AG04449 (cell line): ENCODE measurements around the gene C16orf74.

Experiments used
- CTCF ChIA-PET: fragments of 350-600 bp; formaldehyde crosslinking; extraction: SDS; loops from one replicate; lab custom pipeline; 2021; ENCODE audit warnings: antibody characterized with exemption; lab: Yijun Ruan, JAX
- POLR2A ChIA-PET: fragments of 400-600, 350-600 bp; formaldehyde crosslinking; extraction: SDS; loops from one replicate; lab custom pipeline; 2020; ENCODE audit warnings: antibody characterized with exemption, inconsistent platforms; lab: Yijun Ruan, JAX
- DNase-seq: peaks from one replicate; pipeline ENCODE4 v3.0.0-alpha.2; 2010; ENCODE audit warnings: low read depth, low spot score
- H3K4me3 ChIP-seq: 2 replicates; pipeline ENCODE4 v1.5.1; 2011; ENCODE audit warnings: low read depth, mild to moderate bottlenecking, control low read depth, low read length
- CTCF ChIP-seq: IDR thresholded peaks from one replicate; pipeline ENCODE4 v1.5.1; 2011; ENCODE audit warnings: mild to moderate bottlenecking, moderate library complexity, low read length, control low read depth, inconsistent platforms; ENCODE audit not compliant: insufficient read depth; ENCODE audit errors: missing control alignments

Gene C16orf74

DNA sequence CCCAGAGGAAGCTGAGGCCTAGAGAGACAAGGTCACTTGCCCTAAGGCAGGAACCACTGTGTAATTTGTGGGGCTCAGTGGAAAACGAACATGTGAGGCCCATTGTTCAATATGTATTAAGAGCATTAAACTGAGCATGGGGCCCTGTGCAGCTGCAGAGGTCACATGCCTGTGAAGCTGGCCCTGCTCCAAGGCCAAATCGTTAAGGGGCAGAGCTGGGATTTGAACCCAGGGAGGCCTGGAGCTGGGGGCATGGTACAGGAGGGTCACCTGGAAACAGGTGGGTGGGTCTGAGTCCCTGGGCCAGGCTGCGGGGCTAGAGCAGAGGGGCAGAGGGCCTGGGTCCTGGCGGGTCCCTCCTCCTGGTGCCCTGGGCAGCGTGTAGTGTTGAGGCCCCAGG is 19.7 kb downstream of the C16orf74 start:
- no peak for TF ChIP-seq CTCF
- no peak overlapping the region for H3K4me3 ChIP-seq
- CTCF ChIA-PET = interaction anchor here (4.2 kb wide), 1 partner anchor 13 kb away, joined by 31 read pairs; no protein-coding TSS in a partner anchor
- no peak for DNase-seq
- POLR2A ChIA-PET = no interaction called here

- H3K4me3 ChIP-seq = no peak overlapping the region
- DNase-seq = no peak
- CTCF ChIA-PET = interaction anchor here (1.0 to 4.2 kb wide), 2 partner anchors 12 to 19 kb away, joined by 3 to 31 read pairs; no protein-coding TSS in a partner anchor
- no peak for TF ChIP-seq CTCF
- POLR2A ChIA-PET = interaction anchor here (0.8 kb wide), 1 partner anchor 1829 kb away, joined by 3 read pairs; no protein-coding TSS in a partner anchor
Observed at GRCh38 chr16:85730186-85730465, 20.8 kb downstream of the C16orf74 start.

DNA sequence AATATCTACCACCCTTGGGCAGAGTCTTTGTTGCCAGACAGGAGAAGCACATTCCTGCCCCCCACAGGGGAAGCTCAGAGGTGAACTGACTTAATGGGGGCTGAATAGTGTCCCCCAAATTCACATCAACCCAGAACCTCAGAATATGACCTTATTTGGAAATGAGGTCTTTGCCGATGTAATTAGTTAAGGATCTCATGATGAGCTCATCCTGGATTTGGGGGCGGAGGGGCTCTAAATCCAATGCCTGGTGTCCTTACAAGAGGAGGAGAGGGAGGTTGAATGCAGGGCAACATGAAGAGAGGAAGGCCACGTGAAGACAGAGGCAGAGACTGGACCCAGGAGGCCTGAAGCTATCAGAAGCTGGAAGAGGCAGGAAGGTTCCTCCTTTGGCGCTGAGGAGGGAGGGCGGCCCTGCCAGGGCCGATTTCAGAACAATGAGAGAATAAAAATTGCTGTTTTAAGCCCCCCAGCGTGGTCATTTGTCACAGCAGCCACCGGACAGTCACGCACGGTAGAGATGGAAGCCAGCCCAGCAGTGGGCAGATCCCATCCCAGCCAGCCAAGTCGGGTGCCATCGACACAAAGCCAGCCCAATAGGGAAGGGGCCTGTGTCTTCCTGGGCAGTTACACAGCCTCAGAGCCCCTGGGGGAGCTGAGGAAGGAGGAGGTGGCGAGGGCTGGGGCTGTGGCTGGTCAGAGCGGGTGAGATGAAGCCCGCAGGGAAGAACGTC is 21.3 kb downstream of the C16orf74 start:
- TF ChIP-seq CTCF = no peak
- H3K4me3 ChIP-seq = no peak overlapping the region
- ChIA-PET POLR2A (interaction anchor here (0.8 kb wide), 1 partner anchor 1829 kb away, joined by 3 read pairs; no protein-coding TSS in a partner anchor), CTCF (interaction anchor here (1.0 to 4.2 kb wide), 2 partner anchors 11 to 18 kb away, joined by 3 to 31 read pairs; no protein-coding TSS in a partner anchor)
- no peak for DNase-seq

- CTCF ChIA-PET = interaction anchor here (4.2 kb wide), 1 partner anchor 11 kb away, joined by 31 read pairs; no protein-coding TSS in a partner anchor
- no peak for DNase-seq
- POLR2A ChIA-PET = no interaction called here
- no peak overlapping the region for H3K4me3 ChIP-seq
- no peak for TF ChIP-seq CTCF
Observed at GRCh38 chr16:85728879-85729278, 22.0 kb downstream of the C16orf74 start.

GRCh38 chr16:85724936-85725335 is 26.0 kb downstream of the C16orf74 start:
- no peak for DNase-seq
- H3K4me3 ChIP-seq = no peak overlapping the region
- TF ChIP-seq CTCF = no peak
- ChIA-PET POLR2A (no interaction called here), CTCF (interaction anchor here (1.6 to 2.8 kb wide), 3 partner anchors 8 to 472 kb away, joined by 3 to 32 read pairs (median 7); no protein-coding TSS in a partner anchor)

DNA sequence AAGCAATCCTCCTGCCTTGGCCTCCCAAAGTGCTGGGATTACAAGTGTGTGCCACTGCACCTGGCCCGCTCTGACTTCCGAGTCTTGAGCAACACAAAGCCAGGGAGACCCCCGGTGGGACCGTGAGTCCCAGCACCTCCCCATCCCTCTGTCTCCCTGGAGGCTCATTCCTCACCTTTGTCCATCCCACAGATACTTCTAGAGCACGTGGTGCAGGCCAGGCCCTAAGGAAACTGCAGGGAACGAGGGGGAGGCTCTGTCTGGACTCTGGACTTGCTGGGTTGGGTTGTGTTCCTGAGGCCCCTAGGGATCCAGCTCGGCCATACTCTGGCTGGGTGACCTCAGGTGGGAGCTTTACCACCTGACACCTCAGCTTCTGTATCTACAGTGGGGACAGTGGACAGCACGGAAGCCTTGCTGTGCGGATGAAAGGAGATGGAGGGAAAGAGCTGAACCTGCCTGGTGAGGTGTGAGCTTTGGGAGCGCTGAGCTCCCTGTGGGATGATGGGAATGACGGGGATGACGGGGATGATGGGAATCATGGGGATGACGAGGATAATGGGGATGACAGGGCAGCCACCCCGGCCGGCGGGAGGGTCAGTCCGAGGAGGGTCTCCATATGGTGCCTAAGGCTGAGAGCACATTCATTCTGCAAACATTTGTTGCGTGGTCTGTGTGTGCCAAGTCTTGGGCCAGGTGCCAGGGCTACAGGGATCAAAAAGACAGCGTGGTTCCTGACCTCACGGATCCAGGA is 26.6 kb downstream of the C16orf74 start:
- no peak for TF ChIP-seq CTCF
- no peak for DNase-seq
- ChIA-PET CTCF (interaction anchor here (0.8 to 2.8 kb wide), 4 partner anchors 7 to 471 kb away, joined by 3 to 32 read pairs (median 3); no protein-coding TSS in a partner anchor), POLR2A (no interaction called here)
- no peak overlapping the region for H3K4me3 ChIP-seq
